ENCODE measurements around the gene NUMBL.

- TF ChIP-seq CTCF (IDR thresholded peaks at IDR 0.05 in 2 of 3, conservative IDR thresholded peaks at IDR 0.05 in 1 of 3; ENCODE audit: borderline replicate concordance in 1 of 3, insufficient read depth in 1 of 3, low read depth in 2 of 3, low read length in 2 of 3) (no peak), POLR2AphosphoS5 (IDR thresholded peaks at IDR 0.05; ENCODE audit: low read depth, low read length) (no peak), REST (IDR thresholded peaks at IDR 0.05; ENCODE audit: low read depth) (no peak), RAD21 (IDR thresholded peaks at IDR 0.05; ENCODE audit: low read depth) (no peak), SP1 (IDR thresholded peaks at IDR 0.05; ENCODE audit: low read depth) (no peak)
Observed at GRCh38 chr19:40721936-40722661, 31.6 kb upstream of the NUMBL start.

Data from HCT116 (cell line).